ENCODE measurements around the gene GAMT. TPM values are rescaled to one million over a fixed set of nuclear protein-coding genes. Genes with fewer than 3 reads are reported as not detected.

The GAMT gene
- 22.6 to 42.2 TPM (median 39.2 TPM) in 5 replicates for total RNA-seq (2022; extraction: Qiagen RNA extraction; ENCODE audit: low read depth)

DNA sequence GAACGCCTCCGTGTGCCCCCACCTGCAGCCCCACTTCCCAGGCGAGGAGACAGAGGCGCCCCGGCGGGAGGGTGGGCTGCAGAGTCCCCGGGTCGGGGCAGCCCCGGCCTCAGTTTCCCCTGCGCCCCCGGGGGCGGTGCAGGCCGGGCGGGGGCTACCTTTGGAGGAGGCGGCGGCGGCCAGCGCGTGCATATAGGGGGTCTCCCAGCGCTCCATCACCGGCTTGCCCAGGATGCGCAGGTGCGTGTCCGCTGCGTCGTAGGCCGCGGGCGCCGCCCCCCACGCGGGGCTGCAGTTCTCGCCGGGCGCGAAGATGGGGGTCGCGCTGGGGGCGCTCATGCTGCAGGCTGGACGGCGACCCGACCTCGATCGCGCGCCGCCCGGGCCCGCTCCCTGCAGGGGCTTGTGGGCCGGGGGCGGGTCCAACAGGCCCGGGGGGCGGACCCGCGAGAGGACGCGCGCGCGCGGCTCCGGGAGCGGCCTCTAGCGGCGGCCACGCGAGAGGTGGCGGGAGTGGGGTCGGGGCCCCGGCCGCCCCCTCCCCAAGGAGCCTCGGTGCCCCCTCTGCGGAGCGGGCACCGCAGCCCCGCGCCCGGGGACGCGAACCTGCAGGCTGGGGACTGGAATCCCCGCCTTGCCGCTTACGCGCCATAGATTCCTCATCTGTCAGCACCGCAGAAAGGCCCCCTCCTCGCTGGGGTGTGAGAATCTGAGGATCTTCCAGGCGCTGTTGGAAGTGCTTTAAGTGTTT is at the start of gene GAMT:
Gene GAMT (minus strand): TSS at position 405 of the 751 bp plus-strand sequence. CDS start 66 bp downstream, at position 339.

DNA sequence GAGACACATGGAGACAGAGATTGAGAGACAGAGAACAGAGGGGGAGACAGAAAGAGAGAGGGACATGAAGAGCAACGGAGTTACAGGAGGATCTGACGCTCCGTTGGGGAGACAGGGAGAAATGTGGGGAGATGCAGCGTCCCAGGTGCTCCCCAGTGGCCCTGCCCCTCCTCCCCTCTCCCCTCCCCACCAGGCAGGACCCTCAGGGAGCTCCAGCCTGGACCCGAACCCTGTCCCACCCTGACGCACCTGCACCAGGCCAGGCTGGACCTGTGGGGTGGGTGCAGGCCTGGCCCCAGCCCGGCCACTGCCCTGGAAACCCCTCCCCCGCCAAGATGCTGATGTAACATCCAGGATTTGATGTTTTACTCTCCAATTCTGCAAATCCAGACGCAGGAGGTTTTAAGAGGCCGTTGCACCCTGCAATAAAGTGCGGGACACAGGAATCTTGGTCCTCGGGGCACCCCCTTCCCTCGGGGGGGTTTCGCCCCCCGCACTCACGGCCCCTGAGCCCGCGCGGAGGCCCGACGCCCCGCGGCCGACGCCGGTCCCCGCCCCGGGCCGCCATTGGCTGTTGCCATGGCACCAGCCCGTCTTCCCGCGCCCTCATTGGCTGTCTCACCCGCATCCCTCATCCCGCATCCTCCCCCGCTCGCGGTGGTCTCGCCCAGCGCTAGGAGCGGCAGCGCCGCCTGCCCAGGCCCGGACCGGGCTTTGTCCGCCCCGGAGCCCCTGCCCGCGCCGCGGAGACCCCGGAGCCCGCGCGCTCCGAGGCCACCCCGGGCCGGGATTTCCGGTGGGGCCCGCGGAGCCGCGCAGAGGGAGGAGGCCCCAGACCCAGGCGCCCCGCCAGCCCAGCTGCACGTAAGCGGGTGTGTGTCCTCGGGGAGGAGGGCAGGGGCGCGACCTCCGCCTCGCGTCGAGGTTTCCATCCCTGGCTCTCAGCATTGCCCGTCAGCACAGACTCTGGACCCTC is 48.4 kb upstream of the GAMT start, which contains the start of gene APC2:
Gene APC2 (plus strand): TSS at position 655 of the 976 bp plus-strand sequence. CDS start 2,881 bp downstream, outside the sequence.

DNA sequence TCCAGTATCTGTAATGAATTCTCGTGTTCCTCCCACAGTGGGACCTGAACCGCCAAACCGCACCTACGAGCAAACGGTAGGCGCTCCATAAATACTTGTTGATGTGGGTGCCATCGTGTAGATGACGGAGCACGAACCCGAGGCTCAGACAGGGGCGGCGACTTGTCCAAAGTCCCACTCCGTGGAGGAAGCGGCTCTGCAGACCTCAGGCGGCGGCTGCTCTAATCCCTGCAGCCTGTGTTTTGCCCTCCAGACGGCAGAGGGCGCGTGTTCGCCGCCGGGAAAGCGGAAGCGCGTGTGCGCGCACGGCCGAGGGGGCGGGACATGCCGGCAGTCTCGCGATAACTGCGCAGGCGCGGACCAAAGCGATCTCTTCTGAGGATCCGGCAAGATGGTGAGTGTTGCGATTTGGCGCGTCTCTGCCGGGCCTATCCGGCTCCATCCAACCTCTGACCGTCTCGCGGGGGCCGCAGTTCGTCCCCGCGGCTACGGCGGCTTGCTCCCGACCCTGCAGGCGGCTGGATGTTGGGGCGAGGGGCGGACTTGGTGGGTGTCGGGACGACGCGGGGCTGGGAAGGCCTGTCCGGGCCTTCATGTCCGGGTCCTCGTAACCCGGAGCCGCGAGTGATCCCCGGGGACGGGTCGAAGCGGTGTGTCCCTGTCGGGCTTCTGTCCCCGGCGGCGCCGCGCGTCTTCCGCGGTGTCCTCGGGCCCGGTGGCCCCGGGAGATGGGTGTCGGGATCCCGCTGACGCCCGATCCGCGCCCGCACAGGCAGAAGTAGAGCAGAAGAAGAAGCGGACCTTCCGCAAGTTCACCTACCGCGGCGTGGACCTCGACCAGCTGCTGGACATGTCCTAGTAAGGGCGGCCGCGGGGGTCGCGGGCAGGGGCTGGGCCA is 36.9 kb upstream of the GAMT start, which contains the start of gene RPS15:
Gene RPS15 (plus strand): TSS at position 362 of the 898 bp plus-strand sequence. CDS start 30 bp downstream, at position 392.

DNA sequence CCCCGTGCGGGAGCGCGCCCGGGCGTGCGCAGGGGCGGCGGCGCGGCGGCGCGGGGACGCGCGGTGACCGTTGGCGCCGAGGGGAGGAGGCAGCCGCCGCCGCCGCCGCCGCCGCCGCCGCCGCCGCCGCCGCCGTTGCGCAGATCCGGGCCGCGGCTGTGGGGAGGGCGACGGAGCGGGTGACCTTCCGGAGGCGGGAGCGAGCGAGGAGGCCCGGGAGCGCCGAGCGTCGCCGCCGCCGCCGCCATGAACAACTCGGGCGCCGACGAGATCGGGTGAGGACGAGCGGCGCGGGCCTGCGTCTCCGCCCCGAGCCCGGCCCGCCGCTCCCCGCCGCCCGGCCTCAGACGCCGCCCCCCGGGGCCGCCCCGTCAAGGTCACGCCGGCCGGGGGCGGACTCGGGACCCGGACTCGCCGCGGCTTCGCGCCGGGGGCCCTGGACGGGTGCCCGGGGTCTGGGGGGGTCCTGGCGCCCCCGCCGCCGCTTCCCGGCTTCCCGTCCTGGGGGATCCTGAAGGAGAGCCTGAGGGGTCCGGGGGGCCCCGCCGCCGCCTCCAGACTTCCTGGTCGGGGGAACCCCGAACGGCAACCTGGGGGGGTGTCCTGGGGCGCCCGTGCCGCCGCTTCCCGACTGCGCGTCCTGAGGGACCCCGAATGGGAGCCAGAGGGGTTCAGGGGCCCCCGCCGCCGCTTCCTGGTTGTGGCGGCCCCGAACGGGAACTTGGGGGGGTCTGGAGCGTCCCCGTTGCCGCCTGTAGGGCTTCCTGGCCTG is 6.4 kb upstream of the GAMT start, which contains the start of gene DAZAP1:
Gene DAZAP1 (plus strand): TSS at position 59 of the 772 bp plus-strand sequence. CDS start 188 bp downstream, at position 247.

DNA sequence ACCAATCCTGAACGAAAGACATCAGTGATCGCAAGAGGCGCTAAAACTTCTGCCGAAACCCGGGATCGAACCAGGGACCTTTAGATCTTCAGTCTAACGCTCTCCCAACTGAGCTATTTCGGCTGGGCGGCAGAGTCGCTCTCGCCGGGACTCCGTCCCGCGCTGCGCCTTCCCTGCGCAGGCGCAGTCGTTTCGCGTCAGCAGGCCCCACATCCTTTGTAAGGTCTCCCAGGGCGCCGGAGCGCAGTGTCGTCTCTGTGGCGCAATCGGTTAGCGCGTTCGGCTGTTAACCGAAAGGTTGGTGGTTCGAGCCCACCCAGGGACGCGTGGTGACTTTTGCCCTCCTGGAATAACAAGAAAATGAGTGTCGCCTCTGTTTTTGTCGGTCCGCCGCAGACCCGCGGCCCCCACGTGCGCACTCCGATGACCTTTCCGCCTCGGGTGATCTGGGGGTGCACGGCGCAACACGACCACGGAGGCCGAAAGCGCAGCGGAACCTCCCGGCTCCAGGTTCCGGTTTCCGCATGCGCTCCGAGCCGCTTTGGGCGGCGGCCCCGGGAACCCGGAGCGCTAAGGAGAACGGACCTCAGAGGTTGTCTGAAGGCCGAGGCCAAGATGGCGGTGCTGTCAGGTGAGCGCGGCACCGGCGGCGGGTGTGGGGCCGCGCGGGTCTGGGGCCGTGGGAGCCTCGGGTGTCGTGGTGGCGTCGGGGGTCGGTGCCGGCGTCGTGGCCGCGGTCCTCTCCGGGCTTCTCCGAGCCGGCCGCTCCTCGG is 17.8 kb downstream of the GAMT start, which contains the start of gene NDUFS7:
Gene NDUFS7 (plus strand): TSS at position 596 of the 773 bp plus-strand sequence. CDS start 20 bp downstream, at position 616.

Other genes with a start within 250 kb of the GAMT start
- 31.9 to 52.8 TPM (median 46.5 TPM) in 5 replicates for gene SBNO2, start 227.3 kb downstream of the GAMT start, total RNA-seq (2022; extraction: Qiagen RNA extraction; ENCODE audit: low read depth)
- gene STK11, start 195.8 kb downstream of the GAMT start, total RNA-seq (2022; extraction: Qiagen RNA extraction; ENCODE audit: low read depth), result 38.1 to 41.5 TPM (median 39.5 TPM) in 5 replicates
- gene CBARP, start 163.5 kb downstream of the GAMT start, total RNA-seq (2022; extraction: Qiagen RNA extraction; ENCODE audit: low read depth), result 2.7 to 4.6 TPM (median 4.4 TPM) in 5 replicates
- 82.0 to 171 TPM (median 161 TPM) in 5 replicates for gene ATP5F1D, start 159.8 kb downstream of the GAMT start, total RNA-seq (2022; extraction: Qiagen RNA extraction; ENCODE audit: low read depth)
- gene MIDN, start 153.0 kb downstream of the GAMT start, total RNA-seq (2022; extraction: Qiagen RNA extraction; ENCODE audit: low read depth), result 40.2 to 50.8 TPM (median 42.4 TPM) in 5 replicates
- gene CIRBP, start 132.2 kb downstream of the GAMT start, total RNA-seq (2022; extraction: Qiagen RNA extraction; ENCODE audit: low read depth), result 84.4 to 193 TPM (median 96.4 TPM) in 5 replicates
- 46.2 to 97.9 TPM (median 81.9 TPM) in 5 replicates for gene FAM174C, start 126.0 kb downstream of the GAMT start, total RNA-seq (2022; extraction: Qiagen RNA extraction; ENCODE audit: low read depth)
- gene EFNA2, start 115.7 kb downstream of the GAMT start, total RNA-seq (2022; extraction: Qiagen RNA extraction; ENCODE audit: low read depth), result 0.98 to 2.3 TPM (median 1.7 TPM) in 5 replicates
- 69.3 to 82.1 TPM (median 71.5 TPM) in 5 replicates for gene NDUFS7, start 17.6 kb downstream of the GAMT start, total RNA-seq (2022; extraction: Qiagen RNA extraction; ENCODE audit: low read depth)
- 80.7 to 112 TPM (median 102 TPM) in 5 replicates for gene DAZAP1, start 6.0 kb upstream of the GAMT start, total RNA-seq (2022; extraction: Qiagen RNA extraction; ENCODE audit: low read depth)
- gene RPS15, start 36.9 kb upstream of the GAMT start, total RNA-seq (2022; extraction: Qiagen RNA extraction; ENCODE audit: low read depth), result 1,399 to 2,023 TPM (median 1,902 TPM) in 5 replicates
- gene APC2, start 48.6 kb upstream of the GAMT start, total RNA-seq (2022; extraction: Qiagen RNA extraction; ENCODE audit: low read depth), result 1.3 to 2.0 TPM (median 1.7 TPM) in 5 replicates
- 9.6 to 21.2 TPM (median 17.2 TPM) in 5 replicates for gene C19orf25, start 77.7 kb upstream of the GAMT start, total RNA-seq (2022; extraction: Qiagen RNA extraction; ENCODE audit: low read depth)
- 0.62 to 1.0 TPM (median 0.86 TPM) in 5 replicates for gene PCSK4, start 88.8 kb upstream of the GAMT start, total RNA-seq (2022; extraction: Qiagen RNA extraction; ENCODE audit: low read depth)
- gene REEP6, start 89.6 kb upstream of the GAMT start, total RNA-seq (2022; extraction: Qiagen RNA extraction; ENCODE audit: low read depth), result 3.0 to 5.5 TPM (median 5.3 TPM) in 5 replicates
- 2.0 to 3.9 TPM (median 3.2 TPM) in 5 replicates for gene ADAMTSL5, start 111.5 kb upstream of the GAMT start, total RNA-seq (2022; extraction: Qiagen RNA extraction; ENCODE audit: low read depth)
- not detected in 5 replicates for gene PLK5, start 122.5 kb upstream of the GAMT start, total RNA-seq (2022; extraction: Qiagen RNA extraction; ENCODE audit: low read depth)
- 5.7 to 11.9 TPM (median 11.0 TPM) in 5 replicates for gene MEX3D, start 166.8 kb upstream of the GAMT start, total RNA-seq (2022; extraction: Qiagen RNA extraction; ENCODE audit: low read depth)
- gene MBD3, start 191.3 kb upstream of the GAMT start, total RNA-seq (2022; extraction: Qiagen RNA extraction; ENCODE audit: low read depth), result 31.7 to 54.9 TPM (median 53.6 TPM) in 5 replicates
- gene UQCR11, start 203.9 kb upstream of the GAMT start, total RNA-seq (2022; extraction: Qiagen RNA extraction; ENCODE audit: low read depth), result 99.8 to 204 TPM (median 173 TPM) in 5 replicates

Data from A549 treated with CpdA at 1 μM for 4 hours (cell line).